HUDEP-2 (cell line): Measurements from ENCODE around the gene OMP.
"Not testable (repeated sequence)": the region's sequence is repeated elsewhere in the genome, so short reads cannot be mapped to it uniquely, and the experiment has no call there.

Source experiments
- DNase-seq, 76 experiments: peaks; one replicate each; lab custom pipeline; 2025; ENCODE audit not compliant: unreplicated experiment in 76 of 76; lab: John Stamatoyannopoulos, UW

Gene OMP

GRCh38 chr11:77084581-77085191 lies 18.0 kb upstream of the OMP start:
- DNase-seq = no peak

GRCh38 chr11:77085652-77086051 lies 17.0 kb upstream of the OMP start:
- DNase-seq = no peak

- peak in 74 of 76 experiments; percentile 17 to 96 (median 77) for DNase-seq
These were observed 15.8 kb upstream of the OMP start for GRCh38 chr11:77086521-77087472.

- DNase-seq = no peak
These were observed 14.9 kb upstream of the OMP start for GRCh38 chr11:77087723-77088225.

- no peak for DNase-seq
These were observed 14.2 kb upstream of the OMP start for GRCh38 chr11:77088236-77089003.

GRCh38 chr11:77089004-77089545 lies 13.6 kb upstream of the OMP start:
- DNase-seq = no peak

- no peak for DNase-seq
These were observed 12.6 kb upstream of the OMP start for GRCh38 chr11:77090046-77090372.

GRCh38 chr11:77090373-77091111 lies 12.1 kb upstream of the OMP start:
- DNase-seq = no peak

GRCh38 chr11:77091146-77091940 lies 11.3 kb upstream of the OMP start:
- peak in 71 of 76 experiments; percentile 25 to 90 (median 74) for DNase-seq

- DNase-seq = no peak
These were observed 10.3 kb upstream of the OMP start for GRCh38 chr11:77092382-77092781.

GRCh38 chr11:77093056-77093891 lies 9.4 kb upstream of the OMP start:
- no peak for DNase-seq

- DNase-seq = no peak
These were observed 8.4 kb upstream of the OMP start for GRCh38 chr11:77093987-77094840.

- DNase-seq = no peak
These were observed 7.7 kb upstream of the OMP start for GRCh38 chr11:77094841-77095365.

- DNase-seq = no peak
These were observed 6.8 kb upstream of the OMP start for GRCh38 chr11:77095551-77096490.

GRCh38 chr11:77096591-77097019 lies 6.0 kb upstream of the OMP start:
- DNase-seq = no peak

GRCh38 chr11:77097180-77097579 lies 5.5 kb upstream of the OMP start:
- DNase-seq = not testable (repeated sequence)
